GM12801 (cell line): ENCODE measurements around the gene NEGR1.

Experiments
- CTCF ChIP-seq: IDR thresholded peaks from one replicate; pipeline ENCODE4 v1.5.1; 2011; ENCODE audit warnings: control low read depth; ENCODE audit not compliant: insufficient read length; ENCODE audit errors: extremely low read depth

Gene NEGR1

GRCh38 chr1:71603044-71603776 lies 679.1 kb downstream of the NEGR1 start:
- no peak for TF ChIP-seq CTCF

- no peak for TF ChIP-seq CTCF
Measured at GRCh38 chr1:71600023-71600422, 682.3 kb downstream of the NEGR1 start.

- no peak for TF ChIP-seq CTCF
Measured at GRCh38 chr1:71599306-71599705, 683.0 kb downstream of the NEGR1 start.

- no peak for TF ChIP-seq CTCF
Measured at GRCh38 chr1:71593523-71593922, 688.8 kb downstream of the NEGR1 start.

GRCh38 chr1:71592646-71593274 lies 689.6 kb downstream of the NEGR1 start:
- no peak for TF ChIP-seq CTCF

- no peak for TF ChIP-seq CTCF
Measured at GRCh38 chr1:71589005-71589404, 693.3 kb downstream of the NEGR1 start.

- no peak for TF ChIP-seq CTCF
Measured at GRCh38 chr1:71587961-71588360, 694.4 kb downstream of the NEGR1 start.
